ENCODE results near the gene ZNF408.
"Not testable (repeated sequence)": the region's sequence is repeated elsewhere in the genome, so short reads cannot be mapped to it uniquely, and the experiment has no call there.

The ZNF408 gene

DNA sequence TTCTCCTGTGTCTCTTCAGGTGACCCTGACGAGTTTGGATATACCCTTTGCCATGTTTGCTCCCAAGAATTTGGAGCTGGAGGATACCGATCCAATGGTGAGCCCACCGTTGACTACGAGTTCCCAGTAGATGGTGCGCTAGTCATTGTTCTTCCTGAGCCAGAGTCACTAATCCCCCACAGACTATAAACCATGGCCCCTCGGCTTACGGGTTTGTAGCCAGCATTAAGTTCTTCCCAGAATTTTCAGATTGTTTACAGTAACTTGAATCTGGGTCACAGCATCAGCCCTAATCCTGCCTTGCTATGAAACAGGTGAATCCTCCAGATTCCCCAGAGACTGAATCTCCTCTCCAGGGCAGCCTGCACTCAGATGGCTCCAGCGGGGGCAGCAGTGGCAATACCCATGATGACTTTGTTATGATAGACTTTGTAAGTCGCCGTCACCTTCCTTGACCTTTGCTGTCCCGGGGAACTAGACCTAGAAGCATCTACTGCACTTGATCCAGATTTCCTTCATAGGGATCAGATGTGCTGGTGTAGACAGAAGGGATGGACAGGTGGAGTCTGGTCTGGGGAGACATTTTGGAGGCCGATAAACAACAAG is 32.2 kb upstream of the ZNF408 start:
- TF ChIP-seq, protein P1, sequence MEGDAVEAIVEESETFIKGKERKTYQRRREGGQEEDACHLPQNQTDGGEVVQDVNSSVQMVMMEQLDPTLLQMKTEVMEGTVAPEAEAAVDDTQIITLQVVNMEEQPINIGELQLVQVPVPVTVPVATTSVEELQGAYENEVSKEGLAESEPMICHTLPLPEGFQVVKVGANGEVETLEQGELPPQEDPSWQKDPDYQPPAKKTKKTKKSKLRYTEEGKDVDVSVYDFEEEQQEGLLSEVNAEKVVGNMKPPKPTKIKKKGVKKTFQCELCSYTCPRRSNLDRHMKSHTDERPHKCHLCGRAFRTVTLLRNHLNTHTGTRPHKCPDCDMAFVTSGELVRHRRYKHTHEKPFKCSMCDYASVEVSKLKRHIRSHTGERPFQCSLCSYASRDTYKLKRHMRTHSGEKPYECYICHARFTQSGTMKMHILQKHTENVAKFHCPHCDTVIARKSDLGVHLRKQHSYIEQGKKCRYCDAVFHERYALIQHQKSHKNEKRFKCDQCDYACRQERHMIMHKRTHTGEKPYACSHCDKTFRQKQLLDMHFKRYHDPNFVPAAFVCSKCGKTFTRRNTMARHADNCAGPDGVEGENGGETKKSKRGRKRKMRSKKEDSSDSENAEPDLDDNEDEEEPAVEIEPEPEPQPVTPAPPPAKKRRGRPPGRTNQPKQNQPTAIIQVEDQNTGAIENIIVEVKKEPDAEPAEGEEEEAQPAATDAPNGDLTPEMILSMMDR (IDR thresholded peaks at IDR 0.05; ENCODE audit: insufficient read depth, low read depth, low read length, missing control alignments), result no peak
- H3K4me3 ChIP-seq (ENCODE audit: low read depth, low read length), result no peak overlapping the region
- no peak for DNase-seq (ENCODE audit: low read depth)

- no peak for DNase-seq (ENCODE audit: low read depth)
- TF ChIP-seq, protein P1 (IDR thresholded peaks at IDR 0.05; ENCODE audit: insufficient read depth, low read depth, low read length, missing control alignments), result peak; percentile 16
Observed at GRCh38 chr11:46669711-46670139, 31.1 kb upstream of the ZNF408 start.

GRCh38 chr11:46670521-46670920 is 30.3 kb upstream of the ZNF408 start:
- not testable (repeated sequence) for DNase-seq (ENCODE audit: low read depth); H3K4me3 ChIP-seq (ENCODE audit: low read depth, low read length)

More at GRCh38 chr11:46669711-46670139, 31.1 kb upstream of the ZNF408 start:
- H3K4me3 ChIP-seq (ENCODE audit: low read depth, low read length), result no peak overlapping the region

- DNase-seq (ENCODE audit: low read depth), result no peak
- H3K4me3 ChIP-seq (ENCODE audit: low read depth, low read length), result no peak overlapping the region
- TF ChIP-seq, protein P1 (IDR thresholded peaks at IDR 0.05; ENCODE audit: insufficient read depth, low read depth, low read length, missing control alignments), result no peak
Observed at GRCh38 chr11:46671958-46672315, 28.9 kb upstream of the ZNF408 start.

- no peak overlapping the region for H3K4me3 ChIP-seq (ENCODE audit: low read depth, low read length)
- no peak for DNase-seq (ENCODE audit: low read depth)
- TF ChIP-seq, protein P1 (IDR thresholded peaks at IDR 0.05; ENCODE audit: insufficient read depth, low read depth, low read length, missing control alignments), result no peak
Observed at GRCh38 chr11:46672381-46672839, 28.4 kb upstream of the ZNF408 start.

DNA sequence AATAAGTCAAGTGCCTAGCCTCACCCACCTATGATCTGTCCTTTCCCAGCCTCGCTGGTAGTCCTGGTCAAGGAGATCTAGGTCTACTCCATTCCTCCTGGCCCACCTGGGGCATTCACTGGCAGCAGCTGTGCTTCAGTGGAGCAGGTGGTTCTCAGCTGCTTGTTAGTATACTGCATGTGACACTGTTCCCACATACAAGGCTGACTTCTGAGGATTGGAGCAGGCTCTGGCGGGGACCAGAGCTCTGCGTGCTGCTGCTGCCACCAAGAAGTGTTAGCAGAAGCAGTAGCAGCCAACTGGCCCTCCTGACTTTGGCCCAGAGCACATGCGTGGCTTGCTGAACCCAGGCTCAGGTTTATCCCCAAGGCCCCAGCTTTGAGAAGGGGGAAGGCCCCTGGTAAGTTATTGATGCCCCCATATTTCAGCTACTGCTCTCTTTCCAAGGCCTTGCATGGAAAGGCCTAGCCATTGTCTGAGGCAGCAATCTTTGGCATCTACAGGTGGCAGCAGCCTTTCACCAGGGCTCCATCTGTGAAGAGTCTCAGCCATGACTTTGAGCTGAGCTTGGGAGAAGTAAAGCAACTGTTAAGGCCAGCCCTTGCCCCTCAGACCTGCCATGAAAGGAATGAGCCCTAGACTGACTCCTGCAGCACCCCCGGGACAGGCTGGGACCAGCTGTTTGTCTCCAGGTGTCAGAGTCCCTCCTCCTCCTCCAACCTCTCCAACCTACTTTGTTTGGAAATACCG is 26.9 kb upstream of the ZNF408 start:
- no peak for DNase-seq (ENCODE audit: low read depth)
- no peak overlapping the region for H3K4me3 ChIP-seq (ENCODE audit: low read depth, low read length)
- TF ChIP-seq, protein P1 (IDR thresholded peaks at IDR 0.05; ENCODE audit: insufficient read depth, low read depth, low read length, missing control alignments), result no peak

GRCh38 chr11:46674463-46675287 is 26.2 kb upstream of the ZNF408 start:
- H3K4me3 ChIP-seq (ENCODE audit: low read depth, low read length), result no peak overlapping the region
- DNase-seq (ENCODE audit: low read depth), result no peak
- TF ChIP-seq, protein P1 (IDR thresholded peaks at IDR 0.05; ENCODE audit: insufficient read depth, low read depth, low read length, missing control alignments), result no peak

All from GM12865 (cell line).